Stimulated activated CD8-positive, alpha-beta memory T cell treated with anti-CD3 and anti-CD28 coated beads, Interleukin-15, amount 100 ng/mL, for 24 hours (primary cell): ENCODE results near the gene SND1.

Source experiments
- DNase-seq: peaks from one replicate; pipeline ENCODE4 v3.0.0-alpha.2; 2020; ENCODE audit warnings: low read depth

SND1 gene

DNA sequence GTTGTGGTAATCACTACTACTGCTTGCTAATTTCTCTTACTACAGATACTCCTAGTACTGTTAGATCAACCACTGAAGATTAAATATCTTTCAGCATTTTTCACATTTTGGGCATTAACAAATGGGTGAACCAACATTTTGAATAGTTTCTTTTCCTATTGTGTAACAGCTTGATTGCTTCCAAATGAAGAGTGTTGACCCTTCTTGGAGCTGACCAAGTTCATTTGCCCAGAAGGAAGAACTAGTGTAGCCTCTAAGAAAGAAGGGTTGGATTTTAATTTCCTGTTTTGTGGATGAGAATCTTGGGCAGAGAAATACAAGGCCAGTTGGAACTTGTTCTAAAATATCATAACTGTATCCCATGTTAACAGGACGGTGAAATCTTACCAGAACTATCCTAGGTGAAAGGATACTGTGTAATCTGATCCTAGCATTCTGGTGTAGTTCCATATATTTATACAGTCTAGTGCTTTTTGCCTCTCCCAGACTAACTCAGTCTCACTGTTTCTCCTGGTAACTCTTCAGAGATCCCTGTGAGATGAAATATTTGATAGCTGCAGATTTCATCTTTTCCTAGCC, 37.3 kb downstream of the SND1 start:
- no peak for DNase-seq

DNA sequence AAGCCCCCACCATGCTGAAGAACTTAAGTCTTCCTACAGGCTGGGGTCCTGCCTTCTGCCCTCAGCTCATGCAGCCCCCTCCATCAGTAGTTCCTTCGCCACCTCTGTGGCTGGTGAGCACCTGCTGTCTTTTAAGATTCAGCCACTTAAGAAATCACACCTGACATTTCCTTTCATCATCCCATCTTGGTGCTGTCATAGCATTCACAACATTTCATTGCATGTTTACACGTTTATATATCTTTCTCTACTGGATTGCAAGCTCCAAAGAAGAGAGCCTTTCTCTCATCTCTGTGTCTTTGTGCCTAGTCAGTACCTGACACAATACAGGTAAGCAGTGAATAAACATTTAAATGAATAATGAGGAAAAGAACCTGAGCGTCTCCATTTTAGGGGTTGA, 38.3 kb downstream of the SND1 start:
- no peak for DNase-seq

DNA sequence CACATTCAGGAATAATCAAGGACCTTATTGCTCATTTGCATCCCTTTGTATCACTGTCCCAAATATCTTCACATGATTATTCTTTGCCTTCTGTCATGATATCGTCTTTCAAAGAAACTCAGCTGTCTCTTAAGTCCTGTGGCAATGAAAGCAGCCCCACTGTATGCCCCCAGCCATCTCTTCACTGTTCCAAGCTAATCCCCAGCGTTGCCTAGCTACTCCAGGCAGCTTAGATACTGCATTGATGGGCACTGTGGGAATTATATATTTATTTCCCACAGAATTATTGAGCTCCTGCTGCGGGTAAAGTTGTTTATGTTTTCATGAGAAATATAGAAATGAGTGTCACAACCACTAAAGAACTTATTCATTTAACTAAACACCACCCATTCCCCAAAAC, 38.8 kb downstream of the SND1 start:
- DNase-seq, result no peak

DNA sequence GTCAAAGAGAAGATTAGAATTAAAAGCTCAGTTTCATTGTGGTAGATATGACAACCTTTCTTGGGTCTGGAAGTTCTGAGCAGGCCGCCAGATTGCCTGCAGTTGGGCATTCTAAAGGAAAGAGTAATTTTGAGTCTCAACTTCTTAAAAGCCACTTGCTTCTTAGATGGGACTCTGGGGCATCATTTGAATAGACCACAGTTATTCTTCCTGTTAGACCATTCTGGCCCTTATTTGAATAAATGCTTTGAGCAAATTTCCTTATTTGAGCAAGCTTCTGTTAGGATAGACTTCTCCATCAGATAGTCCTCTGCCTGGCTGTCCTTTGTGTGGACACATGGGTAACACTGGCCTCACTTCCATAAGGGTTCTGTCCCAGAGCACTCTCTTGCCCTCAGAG, 40.2 kb downstream of the SND1 start:
- DNase-seq, result no peak

DNA sequence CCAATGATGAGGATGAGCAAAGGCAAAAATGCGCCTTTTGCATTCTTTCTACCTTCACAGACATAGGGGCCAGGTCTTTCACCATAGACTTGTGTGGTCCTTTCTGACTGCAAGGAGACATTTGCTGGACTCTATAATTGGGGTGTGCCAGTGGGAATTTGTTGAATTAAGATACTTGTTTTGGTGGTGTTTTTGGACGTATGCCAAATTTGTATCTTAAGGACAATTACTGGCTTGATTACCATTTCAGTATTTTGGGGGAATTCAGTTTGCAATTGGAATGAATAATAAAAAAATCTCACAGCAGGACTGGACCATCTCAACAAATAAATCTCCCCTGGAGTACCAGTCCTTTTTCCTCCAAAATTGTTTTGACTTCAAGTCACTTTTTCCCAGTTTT, 47.9 kb downstream of the SND1 start:
- DNase-seq, result no peak

DNA sequence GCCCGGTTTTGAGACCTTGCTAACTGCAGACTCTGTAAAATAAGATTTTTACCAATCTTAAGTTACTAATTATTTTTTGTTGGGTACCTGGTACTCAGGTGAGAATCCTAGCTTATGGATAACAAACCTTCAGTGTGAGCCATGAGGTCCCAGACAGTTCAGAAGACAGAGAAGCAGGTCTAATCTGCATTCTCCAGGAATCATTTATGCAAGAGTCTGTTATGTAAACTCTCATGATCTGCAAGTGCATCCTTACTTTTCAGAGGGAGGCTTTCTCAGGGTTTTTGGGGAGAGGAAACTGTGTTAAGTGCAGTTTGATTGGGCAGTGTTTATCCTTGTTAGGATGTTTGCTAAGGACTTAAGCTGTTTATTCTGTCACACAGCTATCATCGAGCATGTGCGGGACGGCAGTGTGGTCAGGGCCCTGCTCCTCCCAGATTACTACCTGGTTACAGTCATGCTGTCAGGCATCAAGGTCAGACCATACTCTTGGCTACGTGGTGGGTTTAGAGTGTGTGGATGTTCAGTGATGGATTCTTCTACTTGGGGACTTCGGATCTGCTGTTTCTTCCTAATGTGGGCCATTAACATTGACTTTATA, 50.2 kb downstream of the SND1 start:
- no peak for DNase-seq

DNA sequence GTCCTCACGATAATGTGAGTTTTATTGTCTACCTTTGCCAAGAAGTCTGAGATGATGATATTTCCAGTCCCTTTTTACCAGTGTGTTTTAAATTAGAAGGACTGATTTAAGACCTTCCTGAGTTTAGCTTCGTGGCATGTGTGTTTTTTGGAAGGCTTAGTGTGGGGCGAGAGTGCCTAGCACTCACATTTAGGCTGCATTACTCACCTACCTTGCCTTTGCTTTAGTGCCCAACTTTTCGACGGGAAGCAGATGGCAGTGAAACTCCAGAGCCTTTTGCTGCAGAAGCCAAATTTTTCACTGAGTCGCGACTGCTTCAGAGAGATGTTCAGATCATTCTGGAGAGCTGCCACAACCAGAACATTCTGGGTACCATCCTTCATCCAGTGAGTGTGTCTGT, 50.9 kb downstream of the SND1 start:
- no peak for DNase-seq

DNA sequence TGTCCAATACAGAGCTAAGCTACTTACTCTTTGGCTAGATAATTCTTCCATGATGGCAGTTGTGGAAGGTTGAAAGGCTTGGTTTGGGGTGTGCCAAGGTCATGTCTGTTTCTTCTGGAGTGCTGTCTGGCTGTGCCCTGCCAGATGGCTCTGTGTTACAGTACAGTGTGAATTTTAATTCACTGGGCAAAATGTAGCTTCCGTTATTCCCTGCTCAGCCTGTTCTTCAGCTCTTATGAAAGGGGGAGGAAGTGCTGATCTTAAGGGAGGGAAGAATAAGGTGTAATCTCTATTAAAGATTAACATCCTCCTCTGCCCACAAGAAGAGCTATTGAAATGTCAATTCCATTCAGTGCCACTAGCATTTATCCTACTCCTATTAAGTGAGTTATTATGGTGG, 52.2 kb downstream of the SND1 start:
- no peak for DNase-seq

DNA sequence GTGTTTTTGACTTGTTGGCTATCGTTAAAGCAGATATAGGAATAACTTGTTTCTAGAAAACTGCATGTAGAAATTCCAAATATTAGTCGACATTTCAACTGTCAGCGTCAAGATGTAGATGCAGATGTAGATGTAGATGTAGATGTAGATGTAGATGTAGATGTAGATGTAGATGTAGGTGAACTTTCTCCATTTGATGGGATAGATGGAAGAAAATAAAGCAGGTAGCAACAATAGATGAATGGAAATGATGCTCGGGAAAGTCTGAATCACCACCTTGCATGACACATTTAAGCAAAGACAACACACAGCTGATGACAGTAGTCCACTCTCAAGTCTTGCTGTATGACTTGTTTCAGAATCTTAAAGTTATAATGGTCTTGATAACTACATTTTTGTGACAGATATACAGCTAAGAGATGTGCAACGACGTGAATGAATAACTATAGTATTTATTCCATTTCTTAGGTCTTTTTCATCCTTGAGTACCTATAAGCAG, 53.5 kb downstream of the SND1 start:
- DNase-seq, result no peak

DNA sequence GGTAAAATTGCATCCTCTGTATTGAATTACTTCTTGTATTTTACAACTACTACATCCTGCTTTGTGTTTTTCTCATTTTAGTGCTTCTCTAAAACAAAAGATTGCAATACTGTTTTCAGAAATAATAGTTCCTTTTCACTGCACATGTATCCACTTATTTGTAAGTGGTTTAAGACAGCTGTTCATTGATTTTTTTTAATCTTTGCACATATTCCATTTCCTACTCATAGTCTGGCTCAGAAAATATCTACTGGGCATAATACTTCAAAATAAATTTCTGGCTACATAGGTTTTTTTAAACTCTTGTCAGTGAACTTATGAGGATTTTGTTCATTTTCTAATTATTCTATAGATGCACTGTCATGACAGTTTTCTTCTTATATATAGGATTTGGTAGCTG, 54.8 kb downstream of the SND1 start:
- DNase-seq, result no peak

DNA sequence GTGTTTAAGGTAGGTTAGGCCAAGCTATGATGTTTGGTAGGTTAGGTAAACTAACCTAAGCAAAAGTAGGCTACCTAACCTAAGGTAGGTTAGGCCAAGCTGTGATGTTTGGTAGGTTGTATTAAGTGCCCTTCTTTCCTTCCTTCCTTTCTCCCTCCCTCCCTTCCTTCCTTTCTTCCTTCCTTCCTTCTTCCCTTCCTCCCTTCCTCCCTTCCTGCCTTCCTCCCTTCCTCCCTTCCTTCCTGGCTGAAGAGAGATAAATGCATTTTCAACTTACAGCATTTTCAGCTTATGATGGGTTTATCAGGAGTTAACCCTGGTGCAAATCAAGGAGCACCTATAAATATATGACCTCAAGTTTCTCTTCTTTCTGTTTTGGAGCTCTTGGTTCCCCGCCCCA, 56.2 kb downstream of the SND1 start:
- DNase-seq, result no peak

DNA sequence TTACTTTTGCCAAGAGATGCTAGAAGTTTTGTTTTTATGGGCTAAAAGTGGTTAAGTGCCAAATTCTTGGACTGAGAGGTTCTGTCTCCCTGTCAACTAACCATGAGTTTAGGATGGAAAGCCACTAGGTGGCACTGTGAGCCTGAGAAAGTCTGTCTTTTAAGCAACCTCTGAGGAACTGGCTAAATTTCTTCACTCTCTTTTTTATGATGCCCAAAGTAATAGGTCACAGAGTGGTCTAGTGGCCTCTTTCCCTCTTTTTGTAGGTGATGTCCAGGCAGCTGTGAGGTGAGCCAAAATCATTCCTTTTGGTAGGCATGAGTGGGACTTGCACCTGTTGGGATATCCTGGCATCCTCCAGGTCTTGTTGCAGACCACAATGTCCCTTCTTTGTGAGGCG, 56.8 kb downstream of the SND1 start:
- peak; percentile 21 for DNase-seq

DNA sequence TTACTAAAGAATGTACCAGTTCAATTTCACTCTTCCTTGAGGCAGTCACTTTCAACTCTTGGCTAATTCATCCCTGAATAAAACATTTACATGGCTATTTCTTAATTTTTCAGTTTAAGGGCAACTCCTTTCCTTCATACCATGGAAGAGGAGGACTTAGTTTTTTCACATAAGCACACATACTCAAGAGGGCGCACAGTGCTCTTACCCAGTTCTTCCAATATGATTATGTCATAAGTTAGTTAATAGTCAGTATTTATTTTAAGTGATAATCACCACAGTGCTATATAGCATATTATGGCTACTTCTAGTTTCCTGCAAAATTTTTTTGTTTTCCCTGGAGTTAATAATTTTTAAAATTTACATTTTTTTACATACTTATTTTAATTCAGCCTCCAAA, 58.6 kb downstream of the SND1 start:
- no peak for DNase-seq

DNA sequence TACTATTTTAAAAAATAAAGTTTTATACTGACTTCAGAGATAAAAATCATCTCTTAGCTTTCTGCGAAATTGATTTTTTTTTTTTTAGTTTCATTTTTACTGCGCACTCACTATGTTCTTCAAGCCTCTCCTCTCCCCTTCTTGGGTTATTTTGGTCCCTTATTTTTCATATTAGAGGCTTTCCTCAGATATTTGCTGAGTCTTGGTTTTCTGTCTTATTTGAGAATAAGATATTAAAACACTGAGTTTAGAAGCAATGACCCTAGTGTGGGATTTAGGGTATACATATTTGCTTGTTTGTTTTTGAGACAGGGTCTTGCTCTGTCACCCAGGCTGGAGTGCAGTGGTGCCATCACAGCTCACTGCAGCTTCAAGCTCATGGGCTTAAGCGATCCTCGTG, 59.9 kb downstream of the SND1 start:
- no peak for DNase-seq

DNA sequence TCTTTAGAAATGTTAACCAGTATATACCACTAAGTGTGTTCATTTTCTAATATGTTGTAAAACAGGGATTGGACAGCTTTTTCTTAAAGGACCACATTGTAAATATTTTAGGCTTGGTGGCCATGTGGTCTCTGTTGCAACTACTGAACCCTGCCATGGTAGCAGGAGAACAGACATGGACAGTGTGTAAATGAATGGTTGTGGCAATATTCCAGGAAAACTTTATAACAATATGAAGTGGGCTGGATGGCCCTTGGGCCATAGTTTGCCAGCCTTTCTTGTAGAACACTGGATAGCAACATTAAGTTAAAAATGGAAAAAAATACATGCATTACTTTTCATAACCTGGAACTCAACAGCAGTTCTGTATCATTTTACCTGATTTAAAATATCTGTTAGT, 61.0 kb downstream of the SND1 start:
- DNase-seq, result no peak

DNA sequence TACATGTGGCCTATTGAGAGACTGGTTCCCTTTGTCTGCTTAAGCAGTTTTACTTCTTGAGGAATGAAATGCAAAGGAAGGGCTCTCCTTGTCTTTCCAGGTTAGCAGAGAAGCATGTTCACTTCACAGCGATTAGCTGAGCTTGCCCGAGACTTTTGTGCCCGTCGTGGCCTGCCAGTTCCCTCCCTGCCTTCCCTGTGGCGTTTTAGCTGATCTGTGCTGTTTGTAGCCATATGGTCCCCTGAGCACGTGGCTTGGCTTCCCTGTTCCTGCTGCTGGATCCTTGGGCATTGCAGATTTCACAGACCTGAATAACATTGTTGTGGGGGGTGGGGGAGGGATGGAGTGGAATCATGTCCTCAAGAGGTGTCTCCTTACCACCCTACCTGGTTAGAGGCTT, 61.8 kb downstream of the SND1 start:
- DNase-seq, result no peak

DNA sequence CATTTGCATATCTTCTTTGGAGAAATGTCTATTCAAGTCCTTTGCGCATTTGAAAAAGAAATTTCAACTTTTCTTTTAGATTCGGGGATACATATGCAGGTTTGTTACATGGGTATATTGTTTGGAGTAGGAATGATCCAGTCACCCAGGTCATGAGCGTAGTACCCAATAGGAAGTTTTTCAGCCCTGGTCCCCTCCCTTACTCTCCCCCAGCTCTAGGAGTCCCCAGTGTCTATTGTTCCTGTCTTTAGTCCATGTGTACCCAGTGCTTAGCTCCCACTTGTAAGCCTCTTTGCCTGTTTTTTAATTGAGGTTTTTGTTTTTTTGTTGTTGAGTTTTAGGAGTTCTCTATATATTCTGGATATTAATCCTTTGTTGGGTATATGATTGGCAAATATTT, 63.3 kb downstream of the SND1 start:
- DNase-seq, result no peak

DNA sequence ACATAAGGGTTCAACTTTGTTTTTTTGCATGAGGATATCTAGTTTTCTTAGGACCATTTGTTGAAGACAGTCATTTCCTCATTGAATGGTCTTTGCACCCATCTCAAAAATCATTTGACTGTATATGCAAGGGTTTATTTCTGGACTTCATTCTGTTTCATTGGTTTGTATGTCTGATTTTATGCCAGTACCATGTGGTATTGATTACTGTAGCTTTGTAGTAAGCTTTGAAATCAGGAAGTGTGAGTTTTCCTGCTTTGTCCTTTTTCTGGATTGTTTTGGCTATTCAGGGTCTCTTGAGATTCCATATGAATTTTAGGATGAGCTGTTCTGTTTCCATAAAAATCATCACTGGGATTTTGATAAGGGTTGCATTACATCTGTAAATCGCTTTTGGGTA, 63.9 kb downstream of the SND1 start:
- no peak for DNase-seq

DNA sequence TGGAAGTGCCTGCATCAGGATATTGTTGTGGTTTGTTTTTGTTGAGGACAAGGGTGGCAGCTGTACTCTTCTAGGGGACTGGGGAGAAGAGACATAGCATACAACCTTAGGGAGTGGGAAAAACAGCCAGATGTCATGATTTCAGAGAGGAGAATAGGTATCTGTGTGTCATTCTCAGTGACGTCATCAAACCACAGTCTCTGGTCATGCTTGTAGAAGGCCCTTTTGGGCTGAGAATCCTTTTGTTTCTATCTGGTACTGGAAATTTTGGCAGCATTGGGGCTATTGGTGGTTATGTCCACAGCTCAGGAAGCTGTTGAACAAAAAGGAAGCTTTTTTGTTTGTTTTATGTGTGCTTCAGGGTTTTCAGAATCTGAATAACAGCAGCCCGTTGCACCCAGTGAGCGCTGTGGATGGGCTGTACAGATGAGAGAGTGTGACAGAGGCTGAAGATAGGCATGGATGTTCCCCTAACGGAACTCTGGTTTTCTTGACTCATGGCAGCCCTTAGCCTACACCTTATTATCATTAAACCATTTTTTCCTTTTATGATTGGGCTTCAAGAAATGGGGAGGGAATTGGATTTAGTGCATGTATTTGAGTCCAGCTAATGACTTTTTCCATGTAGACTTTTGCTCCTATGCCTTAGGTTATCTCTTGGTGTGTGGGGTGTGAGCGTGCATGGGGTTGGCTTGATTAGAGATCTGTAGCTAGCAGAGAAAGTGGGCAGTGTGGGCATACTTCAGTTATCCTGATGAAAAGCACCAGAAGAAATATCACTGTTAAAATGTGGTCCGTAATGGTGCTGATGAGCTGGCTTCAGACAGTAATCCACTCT, 65.7 kb downstream of the SND1 start:
- DNase-seq, result no peak

DNA sequence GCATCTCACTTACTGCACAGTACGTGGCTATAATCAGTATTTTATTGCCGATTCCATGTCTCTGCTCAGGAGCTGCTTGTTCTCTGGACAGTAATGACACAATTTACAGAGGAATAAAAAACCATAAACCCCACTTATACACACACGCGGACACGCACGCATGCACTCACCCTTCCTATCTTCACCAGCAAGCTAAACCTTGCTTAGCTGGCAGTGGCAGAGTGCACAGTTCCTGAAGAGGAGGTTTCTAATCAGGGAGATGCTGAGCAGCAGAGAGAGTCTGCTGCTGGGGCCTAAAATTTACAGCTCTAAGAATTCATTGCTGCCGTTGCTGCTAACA, 66.3 kb downstream of the SND1 start:
- no peak for DNase-seq

DNA sequence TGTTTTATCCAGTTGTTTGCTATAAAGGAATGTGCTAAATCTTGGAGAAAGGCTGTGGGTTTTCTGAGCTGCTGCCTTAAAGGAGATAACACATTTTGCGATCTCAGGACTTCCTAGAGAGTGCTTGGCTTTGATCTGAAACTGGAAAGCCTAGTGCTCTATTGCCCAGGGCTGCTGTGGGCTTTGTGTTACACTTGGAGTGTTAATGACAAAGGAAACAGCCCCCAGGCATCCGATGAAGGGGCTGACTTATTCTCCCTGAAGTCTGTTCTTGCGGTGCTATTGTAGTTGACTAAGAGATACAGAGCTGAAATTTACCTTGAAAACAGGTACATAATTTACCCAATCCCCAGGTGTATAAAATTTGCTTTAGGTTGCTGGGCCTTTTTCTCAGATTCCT, 74.5 kb downstream of the SND1 start:
- no peak for DNase-seq

DNA sequence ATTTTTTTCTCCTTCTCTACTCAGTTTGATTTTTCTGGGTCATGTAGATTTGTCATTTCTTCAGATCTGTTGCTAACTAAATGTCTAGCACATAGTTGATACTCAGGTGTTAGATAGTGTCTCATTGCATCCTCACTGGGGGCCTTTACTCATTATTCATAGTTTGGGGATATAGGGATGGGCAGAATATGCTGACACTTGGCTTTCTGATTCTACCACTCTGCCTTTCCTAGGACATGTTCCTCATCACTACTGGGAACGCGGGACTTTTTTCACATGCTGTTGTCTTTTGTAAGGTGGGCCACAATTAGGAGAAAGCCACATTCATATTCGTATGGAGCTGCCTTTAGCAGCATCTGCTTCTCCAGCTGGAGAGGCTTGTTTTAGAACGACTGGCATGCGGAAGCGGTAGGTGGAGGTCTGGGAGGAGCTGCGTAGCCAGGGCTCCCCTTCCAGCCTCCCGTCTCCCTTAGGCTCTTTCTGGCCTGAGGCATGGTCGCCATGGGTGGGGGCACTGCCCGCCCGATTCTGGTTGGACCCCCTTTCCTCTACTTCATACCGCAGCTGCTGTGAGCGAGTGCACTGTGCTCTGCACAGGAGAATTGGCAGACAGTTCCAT, 78.8 kb downstream of the SND1 start:
- DNase-seq, result no peak

DNA sequence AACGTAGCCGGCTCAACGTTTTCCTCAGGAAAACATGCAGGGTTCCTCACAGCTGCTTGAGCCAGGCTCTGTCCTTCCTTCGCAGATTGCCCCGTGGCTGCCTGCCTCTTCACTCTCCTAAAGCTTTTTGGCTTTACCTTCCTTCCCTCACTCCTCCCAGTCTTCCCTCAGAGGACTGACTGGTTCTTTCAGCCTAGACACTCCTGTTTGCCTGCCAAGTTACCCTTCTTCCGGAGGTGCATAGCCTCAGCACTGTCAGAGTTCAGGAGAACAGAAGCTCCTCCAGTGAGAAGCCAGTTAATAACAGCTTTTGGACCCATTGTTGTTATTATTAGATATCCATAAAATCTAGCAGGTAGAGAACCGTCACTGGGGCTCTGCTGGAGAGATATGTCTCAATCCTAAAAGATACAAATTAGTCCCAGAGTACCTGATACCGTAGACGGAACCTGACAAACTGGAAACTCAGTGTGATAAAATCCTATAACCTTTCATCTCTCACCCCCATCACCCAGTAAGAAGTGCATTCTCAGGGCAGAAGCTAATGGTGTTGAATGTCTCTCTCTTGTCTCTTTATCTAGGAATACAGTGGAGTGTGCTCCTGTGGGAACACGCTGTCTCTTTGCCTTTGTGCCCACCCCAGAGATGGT, 79.6 kb downstream of the SND1 start:
- no peak for DNase-seq
